HepG2 (cell line): ENCODE results near the gene NELL2. TPM values are rescaled to one million over a fixed set of nuclear protein-coding genes. Genes with fewer than 3 reads are reported as not detected.

ENCODE experiments used
- ATAC-seq: fragments of 200-7000 bp; cut with Tn5 transposase; 3 replicates; pipeline ENCODE4 v1.9.1; 2020; ENCODE audit warnings: mild to moderate bottlenecking, moderate library complexity
- BruUV-seq: library from RNA; stranded (reverse); fragments of 400-500 nt; replicated peaks from 2 replicates; lab custom pipeline; 2021; lab: Mats Ljungman, UMichigan
- CTCF ChIA-PET: fragments of 300-600 bp; formaldehyde crosslinking; extraction: SDS; loops from one replicate; lab custom pipeline; 2021; ENCODE audit warnings: low total read pairs, inconsistent platforms, low intra/inter-chr PET ratio; lab: Yijun Ruan, JAX
- POLR2A ChIA-PET: fragments of 350-600 bp; sonication (Branson Sonifier 250); formaldehyde crosslinking; loops from one replicate; lab custom pipeline; 2020; ENCODE audit warnings: antibody characterized with exemption, inconsistent platforms; lab: Yijun Ruan, JAX
- DNase-seq: peaks from one replicate; pipeline ENCODE4 v3.0.0-alpha.2; 2015; ENCODE audit warnings: low spot score
- FAIRE-seq: peaks from 3 replicates; lab custom pipeline; 2011; peaks lifted over from hg19 to GRCh38; lab: Jason Lieb, UNC
- H2AFZ ChIP-seq: one replicate; pipeline ENCODE4 v1.6.1; 2011; ENCODE audit warnings: low read length, inconsistent platforms
- H3K27ac ChIP-seq: fragments of 300-600 bp; 3 replicates; pipeline ENCODE4 v1.8.0; 2011; ENCODE audit warnings: mixed run types, mild to moderate bottlenecking, mixed read lengths, low read length, inconsistent platforms; ENCODE audit not compliant: insufficient read depth; ENCODE audit errors: extremely low read length
- H3K27me3 ChIP-seq, 2 experiments: fragments of 200-600 bp in 1 of 2; 2 replicates in 1 of 2; 3 replicates in 1 of 2; pipeline versions ENCODE4 v1.6.0 to v1.8.0; 2011; ENCODE audit warnings: low read length in 2 of 2, mild to moderate bottlenecking in 2 of 2, moderate library complexity in 2 of 2, inconsistent platforms in 1 of 2; ENCODE audit not compliant: insufficient read depth in 2 of 2, control insufficient read depth in 1 of 2
- H3K36me3 ChIP-seq, 2 experiments: fragments of 200-600 bp in 1 of 2; replicated peaks in 1 of 2; 2 replicates in 1 of 2; 3 replicates in 1 of 2; pipeline versions ENCODE4 v1.5.1 to v1.8.0; 2011; ENCODE audit warnings: low read length in 2 of 2, inconsistent platforms in 1 of 2; ENCODE audit not compliant: insufficient read depth in 2 of 2, control insufficient read depth in 1 of 2
- H3K4me1 ChIP-seq: 2 replicates; pipeline ENCODE4 v1.5.1; 2012; ENCODE audit warnings: low read length, inconsistent platforms; ENCODE audit not compliant: insufficient read depth
- H3K4me2 ChIP-seq: 2 replicates; pipeline ENCODE4 v1.6.0; 2011; ENCODE audit warnings: low read depth, low read length, inconsistent platforms
- H3K4me3 ChIP-seq, 3 experiments: fragments of 200-600 bp in 1 of 3; sonication (generic), shearing (Covaris generic) in 1 of 3; replicated peaks in 1 of 3; 2 replicates each; pipeline ENCODE4 v1.5.1; 2011 to 2016; ENCODE audit warnings: low read length in 3 of 3, inconsistent platforms in 2 of 3, low read depth in 2 of 3, mild to moderate bottlenecking in 2 of 3, control low read depth in 1 of 3, mixed read lengths in 1 of 3; ENCODE audit not compliant: insufficient read depth in 1 of 3
- H3K79me2 ChIP-seq: one replicate; pipeline ENCODE4 v1.6.1; 2011; ENCODE audit warnings: low read length, inconsistent platforms; ENCODE audit not compliant: insufficient read depth
- H3K9ac ChIP-seq: 2 replicates; pipeline ENCODE4 v1.6.0; 2011; ENCODE audit warnings: mild to moderate bottlenecking, low read depth, low read length, inconsistent platforms; ENCODE audit not compliant: insufficient read depth
- H3K9me3 ChIP-seq: 2 replicates; pipeline ENCODE4 v1.5.1; 2012; ENCODE audit warnings: mild to moderate bottlenecking, low read length
- H4K20me1 ChIP-seq: 2 replicates; pipeline ENCODE4 v1.6.0; 2011; ENCODE audit warnings: inconsistent platforms, mild to moderate bottlenecking, low read length, moderate library complexity; ENCODE audit not compliant: insufficient read depth
- CC2D1A ChIP-seq: sonication (generic); formaldehyde crosslinking; IDR thresholded peaks from 2 replicates; pipeline ENCODE4 v1.8.1; 2023; ENCODE audit warnings: mild to moderate bottlenecking, missing genetic modification reagents
- CENPBD1 ChIP-seq: sonication (generic); formaldehyde crosslinking; IDR thresholded peaks from 2 replicates; pipeline ENCODE4 v1.8.0; 2022; ENCODE audit warnings: missing genetic modification reagents, low read depth, mild to moderate bottlenecking, borderline replicate concordance
- DNMT1 ChIP-seq: sonication (generic); formaldehyde crosslinking; IDR thresholded peaks from 2 replicates; pipeline ENCODE4 v1.5.1; 2020; ENCODE audit warnings: mild to moderate bottlenecking, missing genetic modification reagents
- HCFC1 ChIP-seq: fragments of 150-350 bp; IDR thresholded peaks from 2 replicates; pipeline ENCODE4 v1.6.1; 2014; ENCODE audit warnings: low read depth, low read length
- HOXA9 ChIP-seq: sonication (generic); formaldehyde crosslinking; IDR thresholded peaks from 2 replicates; pipeline ENCODE4 v1.8.1; 2022; ENCODE audit warnings: missing genetic modification reagents, mild to moderate bottlenecking, moderate library complexity, borderline replicate concordance
- HOXD1 ChIP-seq: sonication (generic); formaldehyde crosslinking; IDR thresholded peaks from 2 replicates; pipeline ENCODE4 v1.5.0; 2020; ENCODE audit warnings: missing genetic modification reagents
- MIER2 ChIP-seq: IDR thresholded peaks from 2 replicates; pipeline ENCODE4 v1.6.1; 2016; ENCODE audit warnings: missing biosample characterization, missing genetic modification reagents
- RAD51 ChIP-seq: fragments of 450-650 bp; IDR thresholded peaks from 2 replicates; pipeline ENCODE4 v1.6.1; 2016; ENCODE audit warnings: borderline replicate concordance
- RARA ChIP-seq: IDR thresholded peaks from 2 replicates; pipeline ENCODE4 v1.6.1; 2016; ENCODE audit warnings: missing genetic modification reagents, missing compliant biosample characterization
- SIX1 ChIP-seq: sonication (generic); formaldehyde crosslinking; IDR thresholded peaks from 2 replicates; pipeline ENCODE4 v1.4.0; 2020; ENCODE audit warnings: missing genetic modification reagents, borderline replicate concordance
- SOX6 ChIP-seq, 2 experiments: fragments of 450-650 bp in 1 of 2; sonication (generic) in 1 of 2; formaldehyde crosslinking in 1 of 2; IDR thresholded peaks; 2 replicates each; pipeline versions ENCODE4 v1.4.0 to v1.6.1; 2017 to 2020; ENCODE audit warnings: antibody characterized with exemption in 1 of 2, mild to moderate bottlenecking in 1 of 2, missing genetic modification reagents in 1 of 2
- U2AF1 ChIP-seq: fragments of 200-400 bp; formaldehyde crosslinking; optimal IDR thresholded peaks from 2 replicates; pipeline ENCODE3; 2017; ENCODE audit warnings: mild to moderate bottlenecking, low read depth, low read length
- ZFP90 ChIP-seq: sonication (generic); formaldehyde crosslinking; IDR thresholded peaks from 2 replicates; pipeline ENCODE4 v1.8.0; 2022; ENCODE audit warnings: missing genetic modification reagents, mild to moderate bottlenecking, inconsistent platforms, borderline replicate concordance
- ZNF350 ChIP-seq: sonication (generic); formaldehyde crosslinking; IDR thresholded peaks from 2 replicates; pipeline ENCODE4 v1.4.0; 2020; ENCODE audit warnings: mild to moderate bottlenecking, low read depth, missing genetic modification reagents, borderline replicate concordance
- ZNF510 ChIP-seq: sonication (generic); formaldehyde crosslinking; IDR thresholded peaks from 2 replicates; pipeline ENCODE4 v1.4.0; 2020; ENCODE audit warnings: low read depth, mild to moderate bottlenecking, missing genetic modification reagents
- ZNF563 ChIP-seq: sonication (generic); formaldehyde crosslinking; IDR thresholded peaks from 2 replicates; pipeline ENCODE4 v1.8.0; 2022; ENCODE audit warnings: mild to moderate bottlenecking, moderate library complexity, missing genetic modification reagents
- ZNF770 ChIP-seq: sonication (generic); formaldehyde crosslinking; IDR thresholded peaks from 2 replicates; pipeline ENCODE4 v1.5.0; 2020; ENCODE audit warnings: mild to moderate bottlenecking, missing genetic modification reagents
- ZSCAN12 ChIP-seq: sonication (generic); formaldehyde crosslinking; IDR thresholded peaks from 2 replicates; pipeline ENCODE4 v1.9.0; 2021; ENCODE audit warnings: mild to moderate bottlenecking, missing genetic modification reagents
- WGBS: methylation state at CpG from one replicate; pipeline ENCODE4 v1.1.6; 2017; ENCODE audit warnings: low lambda C conversion rate; 5-methylcytosine and 5-hydroxymethylcytosine counted together
- in situ Hi-C: cut with HindIII; loops from 2 replicates; pipeline ENCODE4 v1.10.0; 2017; ENCODE audit warnings: low pct_unique_long_range_greater_than_20kb; ENCODE audit not compliant: extremely low pct_ligation_motif_present
- intact Hi-C: fragments of 100-400 bp; cut with micrococcal nuclease; formaldehyde crosslinking; loops from one replicate; pipeline ENCODE4 v1.10.0; 2022; ENCODE audit not compliant: unreplicated experiment
- polyA plus RNA-seq, 8 experiments: library from polyadenylated mRNA; depleted of rRNA in 3 of 8; stranded (reverse) in 7 of 8; unstranded in 1 of 8; fragments of >200 nt; fragmentation: Illumina TruSeq in 4 of 8; extraction: Trizol in 4 of 8; gene quantifications; 2 replicates each; pipeline versions ENCODE4 v1.2.1 to v1.2.3, GENCODE V29; 2011 to 2016; ENCODE audit warnings: low read depth in 4 of 8, missing spikeins in 1 of 8, mixed read lengths in 1 of 8; ENCODE audit not compliant: insufficient read depth in 1 of 8
- total RNA-seq, 5 experiments: library from RNA; depleted of rRNA; stranded (reverse); fragments of >200 nt; fragmentation: Illumina TruSeq; extraction: Trizol; gene quantifications; 2 replicates each; pipeline ENCODE4 v1.2.3, GENCODE V29; 2016; ENCODE audit warnings: low read depth in 1 of 5

NELL2 gene
- total and polyA plus RNA-seq, 2 of the 13 experiments (the other 11 are each of a cell fraction or from before 2014, with no cell fraction given), result 0.11 TPM; not detected in 1

- TF ChIP-seq ZSCAN12 (CRISPR knock-in tag), result no peak
- no peak for TF ChIP-seq DNMT1 (CRISPR knock-in tag)
- no peak for TF ChIP-seq RARA (CRISPR knock-in tag)
- no peak for TF ChIP-seq CC2D1A
- no peak for TF ChIP-seq CENPBD1 (CRISPR knock-in tag)
- no peaks in the 10 kb centered on the region for H3K36me3 ChIP-seq
- DNase-seq (no peak), FAIRE-seq (no peak), ATAC-seq (no peak)
- no peaks in the 10 kb centered on the region for H3K79me2 ChIP-seq
- 0% methylated on average over 2 of the region's 2 CpGs for WGBS
- intact Hi-C loops (no loop called here), in situ Hi-C loops (no loop called here)
- H3K9ac ChIP-seq, result no peak overlapping the region
- H2AFZ ChIP-seq, result no peak overlapping the region
- no peaks in the 10 kb centered on the region for H3K9me3 ChIP-seq
- no peaks in the 10 kb centered on the region; a peak in 1 of 5 replicates for H3K27me3 ChIP-seq
- CTCF ChIA-PET, result no interaction called here
- POLR2A ChIA-PET, result no interaction called here
- H3K27ac ChIP-seq, result no peak overlapping the region
- no peaks in the 10 kb centered on the region for H3K4me1 ChIP-seq
- no peak overlapping the region for H3K4me2 ChIP-seq
- no TSS peak for BruUV-seq
- no peak overlapping the region for H3K4me3 ChIP-seq
- H4K20me1 ChIP-seq, result no peaks in the 10 kb centered on the region
These were observed 155.8 kb downstream of the NELL2 start for GRCh38 chr12:44720265-44720664.

- H3K9me3 ChIP-seq, result no peaks in the 10 kb centered on the region
- ChIA-PET POLR2A (no interaction called here), CTCF (no interaction called here)
- H3K9ac ChIP-seq, result no peak overlapping the region
- H3K79me2 ChIP-seq, result no peaks in the 10 kb centered on the region
- FAIRE-seq (no peak), DNase-seq (no peak), ATAC-seq (no peak)
- no TSS peak for BruUV-seq
- H4K20me1 ChIP-seq, result no peaks in the 10 kb centered on the region
- no peak overlapping the region for H3K4me3 ChIP-seq
- no peak overlapping the region for H3K27ac ChIP-seq
- H3K36me3 ChIP-seq, result no peaks in the 10 kb centered on the region
- intact Hi-C loops (no loop called here), in situ Hi-C loops (no loop called here)
- no peak overlapping the region for H2AFZ ChIP-seq
- H3K27me3 ChIP-seq, result no peaks in the 10 kb centered on the region; a peak in 1 of 5 replicates
- H3K4me2 ChIP-seq, result no peak overlapping the region
- H3K4me1 ChIP-seq, result no peaks in the 10 kb centered on the region
- WGBS, result 16% methylated on average over 2 of the region's 2 CpGs
- no peak for TF ChIP-seq U2AF1
- TF ChIP-seq SIX1 (CRISPR knock-in tag), result no peak
- TF ChIP-seq MIER2 (CRISPR knock-in tag), result no peak
- no peak for TF ChIP-seq ZNF770
- no peak for TF ChIP-seq HCFC1
- TF ChIP-seq ZNF350 (CRISPR knock-in tag), result no peak
- TF ChIP-seq HOXD1, result no peak
- no peak for TF ChIP-seq RAD51
- TF ChIP-seq ZNF563 (CRISPR knock-in tag), result no peak
- TF ChIP-seq ZFP90 (CRISPR knock-in tag), result no peak
- no peak for TF ChIP-seq ZNF510
- TF ChIP-seq HOXA9 (CRISPR knock-in tag), result no peak
- no peak for TF ChIP-seq SOX6 (IDR thresholded peaks at IDR 0.05)
- no peak for TF ChIP-seq SOX6 (CRISPR knock-in tag; IDR thresholded peaks at IDR 0.05)
These were observed 158.5 kb downstream of the NELL2 start for GRCh38 chr12:44717612-44718011.
